Measurements from ENCODE around the gene RELN.
"Not testable (repeated sequence)": the region's sequence is repeated elsewhere in the genome, so short reads cannot be mapped to it uniquely, and the experiment has no call there.

RELN gene

DNA sequence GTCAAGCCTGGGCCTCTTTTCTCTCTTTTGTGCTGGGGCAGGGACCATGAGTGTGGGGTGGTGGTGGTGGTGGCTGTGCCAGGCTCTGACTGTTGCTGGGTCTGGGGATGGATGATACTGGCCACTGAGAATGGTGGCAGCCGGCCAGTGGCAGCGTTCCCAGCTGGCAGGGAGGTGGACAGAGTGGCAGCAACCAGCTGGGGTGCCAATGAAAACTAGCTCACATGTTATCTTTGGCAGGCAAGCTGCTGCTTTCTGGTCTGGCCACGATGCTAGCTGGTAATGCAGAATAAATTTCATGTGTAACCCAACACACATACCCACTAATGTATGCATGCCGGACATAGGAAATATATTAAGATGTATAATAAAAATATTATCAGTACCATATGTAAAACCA lies 448.4 kb downstream of the RELN start:
- no peak for FAIRE-seq

DNA sequence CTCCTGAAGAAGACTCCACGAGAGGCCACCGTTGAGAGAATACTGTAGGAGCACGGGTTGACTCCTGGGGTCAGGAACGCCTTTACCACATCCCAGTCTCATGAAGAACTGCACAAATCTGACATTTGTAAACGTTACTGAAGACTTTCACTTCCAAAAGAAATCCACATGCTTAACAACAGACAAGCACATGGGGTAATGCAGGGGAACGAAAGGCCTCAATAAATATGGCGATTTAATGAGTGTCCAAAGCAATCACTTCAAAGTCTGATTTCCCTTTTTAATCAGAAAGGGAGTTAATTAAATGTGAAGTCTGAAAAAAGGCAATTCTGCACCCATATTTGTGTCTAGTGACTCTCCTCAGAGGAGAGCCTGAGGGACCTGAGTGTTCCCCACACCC lies 449.1 kb downstream of the RELN start:
- FAIRE-seq: no peak

DNA sequence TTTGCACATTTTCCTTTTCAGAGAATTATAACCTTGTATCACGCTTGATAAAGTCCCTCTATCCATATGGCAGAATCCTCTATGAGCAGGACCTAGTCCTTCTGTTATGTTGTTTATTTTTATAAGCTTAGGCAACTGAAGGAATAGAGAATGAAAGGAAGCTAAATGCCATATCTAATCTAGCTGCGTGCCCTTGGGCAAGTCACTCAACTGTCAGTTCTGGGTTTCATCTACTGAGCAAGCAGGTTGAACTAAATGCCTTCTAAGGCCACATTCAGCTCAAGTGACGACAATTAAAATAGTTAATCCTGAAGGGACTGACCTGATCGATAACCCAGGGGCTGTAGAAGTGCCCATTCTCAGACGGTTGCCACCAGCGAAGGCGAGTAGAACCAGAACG lies 449.6 kb downstream of the RELN start:
- FAIRE-seq: no peak

DNA sequence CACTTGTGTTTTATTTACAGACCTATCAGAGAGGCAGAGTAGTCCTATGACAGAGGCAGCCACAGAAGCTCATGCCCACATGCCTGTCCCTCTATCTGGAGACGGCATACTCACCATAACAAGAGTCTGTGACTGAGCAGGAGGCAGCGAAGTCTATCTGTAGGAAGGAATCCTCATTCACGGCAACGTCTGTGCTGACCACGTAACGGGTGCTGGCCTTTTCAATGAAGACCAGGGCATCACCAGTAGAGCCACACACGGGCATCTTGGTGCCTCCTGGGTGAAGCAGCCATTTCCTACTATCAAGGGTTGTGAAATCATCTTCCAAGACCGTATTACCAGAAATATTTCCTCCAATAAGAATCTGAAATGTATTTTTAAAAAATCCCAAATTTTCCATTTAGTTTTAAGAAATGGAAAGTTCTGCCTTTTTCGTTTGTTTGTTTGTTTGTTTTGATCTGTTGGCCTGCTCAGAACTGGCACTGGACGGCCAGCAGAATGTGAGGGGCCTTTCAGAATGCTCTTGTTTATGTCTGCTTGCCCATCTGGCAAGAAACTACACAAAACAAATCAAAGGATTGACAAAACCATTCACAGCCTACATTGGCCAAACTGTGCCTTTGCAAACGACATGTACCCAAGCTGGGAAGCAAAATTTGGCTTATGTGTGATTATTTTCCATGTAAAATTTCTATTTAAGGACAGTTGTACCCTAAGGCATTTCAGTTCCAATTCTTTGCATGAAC lies 450.3 kb downstream of the RELN start:
- FAIRE-seq: no peak

DNA sequence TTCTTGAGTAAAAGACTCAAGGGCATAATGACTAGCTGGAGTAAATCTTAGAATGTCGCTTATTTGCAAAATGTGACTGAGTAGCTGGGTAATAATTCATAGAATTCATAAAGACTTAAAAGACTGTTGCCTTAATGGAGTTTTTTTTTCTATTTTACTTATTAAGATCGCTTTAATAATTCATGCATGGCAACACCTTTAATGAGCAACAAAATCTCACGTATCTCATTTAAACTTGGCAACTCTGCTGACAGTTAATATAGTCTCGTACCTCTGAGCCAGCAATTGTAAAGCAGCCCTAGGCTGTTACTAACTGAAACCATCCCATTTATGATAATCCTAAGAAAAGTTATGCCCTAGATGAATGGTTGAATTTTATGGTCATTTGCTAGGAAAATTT lies 455.7 kb downstream of the RELN start:
- no peak for FAIRE-seq

DNA sequence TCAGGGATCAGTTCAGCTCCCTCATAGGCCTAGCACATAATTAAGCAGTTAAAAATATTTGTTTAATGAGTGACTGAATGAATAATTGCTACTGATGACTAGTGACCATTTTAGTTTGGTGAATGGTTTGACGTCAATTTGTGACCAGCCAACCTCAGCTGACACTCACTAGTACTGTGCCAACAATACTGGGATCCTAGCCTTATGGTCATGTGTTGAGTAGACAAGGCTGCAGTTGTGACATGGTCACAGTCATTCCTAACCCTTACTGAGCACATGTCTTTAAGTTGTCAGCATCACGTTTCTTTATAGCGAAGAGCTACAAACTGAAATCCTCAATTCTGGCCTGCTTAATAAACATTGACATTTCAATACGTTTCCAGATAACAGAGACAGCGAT lies 456.5 kb downstream of the RELN start:
- no peak for FAIRE-seq

DNA sequence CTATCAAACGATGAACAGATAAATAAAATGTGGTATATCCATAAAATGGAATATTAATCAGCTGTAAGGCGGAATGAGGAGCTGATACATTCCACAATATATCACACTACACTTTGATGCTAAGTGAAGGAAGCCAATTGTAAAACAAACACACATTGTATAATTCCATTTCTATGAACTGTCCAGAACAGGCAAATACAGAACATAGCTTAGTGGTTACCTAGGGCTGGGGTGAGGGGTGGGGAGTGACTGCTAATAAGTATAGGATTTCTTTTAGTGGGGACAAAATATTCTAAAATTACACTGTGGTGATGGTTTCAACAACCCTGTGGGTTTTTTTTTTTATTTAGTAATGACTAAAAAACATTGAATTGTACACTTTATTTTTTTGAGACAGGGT lies 461.3 kb downstream of the RELN start:
- no peak for FAIRE-seq

DNA sequence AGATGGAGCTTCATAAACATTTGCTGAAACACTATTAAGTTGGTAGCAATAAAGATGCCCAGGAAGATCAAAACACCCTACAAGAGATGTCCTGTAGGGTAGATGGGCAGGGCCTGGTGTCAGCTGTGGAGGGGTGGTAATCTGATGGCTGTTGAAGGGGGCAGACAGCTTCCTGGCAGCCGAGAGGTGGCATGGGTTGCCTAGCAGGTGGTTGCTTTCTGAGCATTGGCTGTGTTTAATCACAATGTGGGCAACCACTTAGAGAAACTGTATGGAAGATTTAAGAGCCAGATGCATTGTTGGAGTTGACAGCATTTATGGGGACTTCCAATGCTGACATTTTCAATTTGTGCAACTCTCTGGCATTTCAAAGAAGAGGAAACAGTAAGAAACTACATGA lies 463.5 kb downstream of the RELN start:
- no peak for FAIRE-seq

DNA sequence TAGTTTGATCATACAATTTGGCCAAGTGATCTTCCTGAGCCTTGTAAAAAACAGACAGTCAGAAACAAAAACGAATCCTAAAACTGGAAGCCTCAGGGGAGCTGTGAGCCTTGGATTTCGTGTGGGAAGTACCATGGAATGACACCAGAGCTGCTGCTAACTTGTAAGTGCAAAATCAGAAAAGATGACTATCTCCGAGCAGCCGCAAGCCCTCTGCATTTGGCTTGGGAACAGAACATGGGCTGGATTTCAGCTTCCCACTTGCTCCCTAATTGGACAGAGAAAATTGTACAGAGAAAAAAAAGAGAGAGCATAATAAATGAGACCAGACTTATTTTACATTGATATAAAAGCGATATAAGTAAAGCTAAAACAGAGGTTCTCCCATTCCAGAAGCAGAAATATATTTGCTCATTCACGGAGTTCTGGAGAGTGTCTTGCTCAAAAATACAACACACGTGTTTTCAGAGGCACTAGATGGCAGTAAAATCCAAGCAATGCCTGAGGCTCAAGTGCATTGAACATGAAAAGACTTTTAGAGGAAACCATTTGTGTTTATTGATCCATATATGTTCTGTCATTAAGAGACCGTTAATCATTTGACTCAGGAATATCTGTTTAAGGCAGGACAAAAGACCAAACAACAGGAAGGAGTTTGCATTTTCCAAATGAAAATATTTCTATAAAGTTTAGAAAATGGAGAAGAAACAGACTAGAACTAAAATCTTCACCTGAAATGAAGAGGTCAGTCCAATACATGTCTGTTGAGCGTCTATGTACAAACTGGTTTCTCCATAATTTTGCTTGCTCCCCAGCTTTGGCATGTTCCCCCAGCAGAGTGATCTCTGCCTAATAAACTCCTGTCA lies 465.2 kb downstream of the RELN start:
- no peak for FAIRE-seq

DNA sequence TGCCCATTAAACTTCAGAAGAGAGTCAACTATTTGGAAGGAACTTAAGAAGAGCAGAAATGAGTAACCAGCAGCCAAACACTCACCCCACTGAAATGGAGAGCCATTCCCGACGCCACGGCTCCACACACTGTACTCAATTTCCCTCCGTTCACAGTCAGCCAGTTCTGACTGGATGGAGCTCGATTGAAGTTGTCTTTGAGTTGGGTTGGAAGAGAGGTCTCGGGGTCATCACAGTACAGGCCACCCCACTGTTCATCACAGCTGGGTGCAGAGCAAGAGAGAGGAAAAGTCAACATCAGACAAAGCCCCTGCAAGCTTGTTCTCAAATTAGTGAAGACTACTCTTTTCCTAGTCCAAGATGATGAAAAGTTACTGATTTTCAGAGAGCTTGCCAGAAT lies 467.5 kb downstream of the RELN start:
- no peak for FAIRE-seq

DNA sequence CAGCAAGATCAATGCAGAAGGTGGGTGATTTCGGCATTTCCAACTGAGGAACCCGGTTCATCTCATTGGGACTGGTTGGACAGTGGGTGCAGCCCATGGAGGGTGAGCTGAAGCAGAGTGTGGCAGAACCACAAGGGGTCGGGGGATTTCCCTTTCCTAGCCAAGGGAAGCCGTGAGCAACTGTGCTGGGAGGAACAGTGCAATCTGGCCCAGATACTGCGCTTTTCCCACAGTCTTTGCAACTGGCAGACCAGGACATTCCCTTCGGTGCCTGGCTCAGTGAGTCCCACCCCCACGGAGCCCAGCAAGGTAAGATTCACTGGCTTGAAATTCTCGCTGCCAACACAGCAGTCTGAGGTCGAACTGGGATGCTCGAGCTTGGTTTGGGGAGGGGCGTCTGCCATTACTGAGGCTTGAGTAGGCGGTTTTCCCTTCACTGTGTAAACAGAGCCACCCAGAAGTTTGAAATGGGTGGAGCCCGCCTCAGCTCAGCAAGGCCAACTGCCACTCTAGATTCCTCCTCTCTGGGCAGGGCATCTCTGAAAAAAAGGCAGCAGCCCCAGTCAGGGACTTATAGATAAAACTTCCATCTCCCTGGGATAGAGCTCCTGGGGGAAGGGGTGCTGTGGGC lies 484.8 kb downstream of the RELN start:
- FAIRE-seq: no peak

DNA sequence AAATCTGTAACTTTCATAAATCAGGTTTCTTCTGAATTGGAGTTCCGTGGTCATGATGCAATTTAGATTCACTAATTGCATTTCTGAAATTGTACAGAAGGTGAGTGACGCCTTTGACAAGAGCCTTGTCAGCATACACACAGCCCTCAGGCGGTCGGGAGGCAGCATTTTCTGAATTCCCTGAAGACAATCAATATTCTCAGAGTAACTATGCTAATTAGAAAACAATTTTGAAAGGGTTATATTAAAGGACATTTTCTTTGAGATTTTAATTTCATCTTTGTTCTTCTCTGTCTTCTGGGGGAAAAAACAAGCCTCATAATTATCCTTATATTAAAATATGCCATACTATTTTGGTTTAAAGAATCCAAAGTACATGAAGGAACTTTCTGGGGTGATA lies 488.3 kb downstream of the RELN start:
- no peak for FAIRE-seq

DNA sequence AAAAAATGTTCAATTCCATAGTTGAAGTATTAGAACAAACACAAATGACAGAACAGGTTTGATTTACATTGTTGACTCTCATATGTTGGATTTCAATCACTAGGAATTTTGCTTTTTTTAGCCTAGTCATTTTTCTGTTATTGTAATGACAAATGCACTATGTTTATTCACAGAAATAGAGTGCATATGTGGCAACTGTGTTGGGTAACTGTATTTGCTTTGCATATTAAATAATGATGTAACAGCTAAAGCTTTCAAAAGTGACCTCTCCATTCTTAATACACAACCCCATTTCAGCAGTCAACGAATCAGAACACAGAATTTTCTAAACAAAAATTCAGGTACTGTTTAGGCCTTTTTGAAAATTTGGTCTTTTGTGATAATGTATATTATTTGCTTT lies 489.5 kb downstream of the RELN start:
- FAIRE-seq: no peak

DNA sequence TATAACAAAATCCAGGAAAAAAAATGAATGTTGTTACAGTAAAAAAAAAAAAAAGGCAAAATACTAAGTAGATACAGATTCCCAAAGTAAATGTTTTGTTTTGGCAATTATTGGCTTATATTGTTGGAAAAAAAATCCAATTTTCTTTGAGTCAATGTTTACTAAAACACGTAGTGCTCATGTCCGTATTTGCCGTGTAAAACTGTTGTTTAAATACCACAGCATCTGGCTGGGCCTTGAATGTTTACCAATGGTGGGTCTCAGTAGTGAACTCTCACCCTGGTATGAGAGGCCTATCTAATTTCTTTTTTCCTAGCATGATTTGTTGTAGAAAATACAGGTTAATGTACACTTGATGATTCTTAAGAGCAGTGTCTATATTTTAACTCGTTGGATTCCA lies 502.0 kb downstream of the RELN start:
- no peak for FAIRE-seq

DNA sequence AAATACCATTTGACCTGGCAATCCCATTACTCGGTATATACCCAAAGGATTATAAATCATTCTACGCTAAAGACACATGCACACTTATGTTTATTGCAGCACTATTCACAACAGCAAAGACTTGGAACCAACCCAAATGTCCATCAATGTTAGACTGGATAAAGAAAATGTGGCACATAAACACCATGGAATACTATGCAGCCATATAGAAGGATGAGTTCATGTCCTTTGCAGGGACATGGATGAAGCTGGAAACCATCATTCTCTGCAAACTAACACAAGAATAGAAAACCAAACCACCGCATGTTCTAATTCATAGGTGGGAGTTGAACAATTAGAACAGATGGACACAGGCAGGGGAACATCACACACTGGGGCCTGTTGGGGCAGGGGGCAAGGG lies 502.6 kb downstream of the RELN start:
- FAIRE-seq: not testable (repeated sequence)

DNA sequence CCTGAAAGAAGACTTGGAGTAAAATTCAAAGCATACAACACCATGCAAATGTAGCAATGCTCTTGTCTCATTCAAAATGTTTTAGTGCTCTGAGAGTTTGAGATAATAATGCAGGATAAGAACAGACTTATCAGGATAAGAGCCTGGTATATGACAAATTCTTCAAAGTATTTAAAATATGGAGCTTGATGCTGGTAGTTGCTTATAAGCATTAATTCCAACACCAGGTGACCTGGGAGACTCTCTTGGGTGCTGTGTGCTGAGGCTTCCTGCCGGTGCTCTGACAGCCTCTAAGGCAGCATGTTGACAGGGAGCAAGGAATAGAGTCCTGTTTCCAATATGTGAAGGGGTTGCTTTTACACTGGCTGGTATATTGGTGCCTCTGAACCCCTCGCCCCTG lies 508.7 kb downstream of the RELN start:
- no peak for FAIRE-seq

DNA sequence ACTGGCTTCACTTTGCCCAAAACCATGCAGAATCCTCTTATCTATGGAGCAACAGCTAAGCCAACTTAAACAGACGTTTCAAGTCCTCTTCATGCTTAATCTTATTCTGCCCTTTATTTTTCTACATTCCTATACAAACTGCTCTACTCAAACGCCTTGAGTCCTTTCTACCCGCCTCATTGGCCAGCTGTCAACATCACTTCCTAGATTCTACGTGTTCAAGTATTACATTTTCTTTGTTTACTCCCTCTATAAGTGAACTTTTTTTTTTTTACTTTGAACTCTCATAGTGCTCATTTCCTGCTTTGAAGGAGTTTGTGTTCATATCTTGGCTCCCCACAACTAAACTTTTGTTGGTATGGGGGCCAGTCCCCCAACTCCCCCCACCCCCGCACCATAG lies 514.5 kb downstream of the RELN start:
- FAIRE-seq: no peak

DNA sequence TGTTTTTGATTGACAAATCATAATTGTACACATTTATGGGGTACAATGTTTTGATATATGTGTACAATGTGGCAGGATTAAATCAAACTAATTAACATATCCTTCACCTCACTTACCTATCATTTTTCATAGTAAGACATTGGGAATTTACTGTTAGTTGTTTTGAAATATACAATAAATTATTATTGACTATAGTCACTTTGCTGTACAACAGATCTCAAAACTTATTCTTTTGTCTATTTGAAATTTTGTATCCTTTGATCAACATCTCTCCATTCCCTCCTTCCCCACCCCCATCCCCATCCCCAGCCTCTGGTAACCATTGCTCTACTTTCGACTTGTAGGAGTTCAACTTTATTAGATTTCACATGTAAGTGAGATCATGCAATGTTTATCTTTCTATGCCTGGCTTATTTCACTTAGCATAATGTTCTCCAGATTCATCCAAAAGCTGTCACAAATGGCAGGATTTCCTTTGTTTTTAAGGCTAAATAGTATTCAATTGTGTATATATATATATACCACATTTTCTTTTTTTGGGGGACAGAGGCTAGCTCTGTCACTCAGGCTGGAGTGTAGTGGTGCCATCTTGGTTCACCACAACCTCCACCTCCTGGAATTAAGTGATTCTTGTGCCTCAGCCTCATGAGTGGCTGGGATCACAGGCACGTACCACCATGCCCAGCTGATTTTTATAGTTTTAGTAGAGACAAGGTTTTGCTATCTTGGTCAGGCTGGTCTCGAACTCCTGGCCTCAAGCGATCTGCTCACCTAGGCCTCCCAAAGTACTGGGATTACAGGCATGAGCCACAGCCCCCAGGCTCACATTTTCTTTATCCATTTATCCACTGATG lies 520.1 kb downstream of the RELN start:
- FAIRE-seq: no peak

DNA sequence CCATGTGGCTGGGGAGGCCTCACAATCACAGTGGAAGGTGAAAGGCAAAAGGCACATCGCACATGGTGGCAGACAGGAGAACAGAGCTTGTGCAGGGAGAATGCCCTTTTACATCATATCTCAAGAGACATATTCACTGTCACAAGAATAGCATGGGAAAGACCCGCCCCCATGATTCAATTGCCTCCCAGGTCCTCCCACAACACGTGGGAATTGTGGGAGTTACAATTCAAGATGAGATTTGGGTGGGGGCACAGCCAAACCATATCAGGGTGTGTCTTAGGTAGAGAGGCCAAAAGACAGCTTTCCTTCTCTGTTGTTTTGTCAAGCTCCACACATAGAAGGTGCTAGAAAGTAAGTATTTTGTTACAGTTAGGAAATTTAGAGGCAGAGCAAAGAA lies 522.6 kb downstream of the RELN start:
- FAIRE-seq: no peak

DNA sequence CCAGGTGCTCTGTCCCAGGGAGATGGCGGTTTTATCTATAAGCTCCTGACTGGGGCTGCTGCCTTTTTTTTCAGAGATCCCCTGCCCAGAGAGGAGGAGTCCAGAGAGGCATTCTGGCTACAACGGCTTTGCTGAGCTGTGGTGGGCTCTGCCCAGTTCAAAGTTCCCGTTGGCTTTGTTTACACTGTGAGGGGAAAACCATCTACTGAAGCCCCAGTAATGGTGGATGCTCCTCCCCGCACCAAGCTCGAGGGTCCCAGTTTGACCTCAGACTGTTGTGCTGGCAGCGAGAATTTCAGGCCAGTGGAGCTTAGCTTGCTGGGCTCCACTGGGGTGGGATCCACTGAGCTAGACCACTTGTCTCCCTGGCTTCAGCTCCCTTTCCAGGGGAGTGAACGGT lies 527.1 kb downstream of the RELN start:
- no peak for FAIRE-seq

DNA sequence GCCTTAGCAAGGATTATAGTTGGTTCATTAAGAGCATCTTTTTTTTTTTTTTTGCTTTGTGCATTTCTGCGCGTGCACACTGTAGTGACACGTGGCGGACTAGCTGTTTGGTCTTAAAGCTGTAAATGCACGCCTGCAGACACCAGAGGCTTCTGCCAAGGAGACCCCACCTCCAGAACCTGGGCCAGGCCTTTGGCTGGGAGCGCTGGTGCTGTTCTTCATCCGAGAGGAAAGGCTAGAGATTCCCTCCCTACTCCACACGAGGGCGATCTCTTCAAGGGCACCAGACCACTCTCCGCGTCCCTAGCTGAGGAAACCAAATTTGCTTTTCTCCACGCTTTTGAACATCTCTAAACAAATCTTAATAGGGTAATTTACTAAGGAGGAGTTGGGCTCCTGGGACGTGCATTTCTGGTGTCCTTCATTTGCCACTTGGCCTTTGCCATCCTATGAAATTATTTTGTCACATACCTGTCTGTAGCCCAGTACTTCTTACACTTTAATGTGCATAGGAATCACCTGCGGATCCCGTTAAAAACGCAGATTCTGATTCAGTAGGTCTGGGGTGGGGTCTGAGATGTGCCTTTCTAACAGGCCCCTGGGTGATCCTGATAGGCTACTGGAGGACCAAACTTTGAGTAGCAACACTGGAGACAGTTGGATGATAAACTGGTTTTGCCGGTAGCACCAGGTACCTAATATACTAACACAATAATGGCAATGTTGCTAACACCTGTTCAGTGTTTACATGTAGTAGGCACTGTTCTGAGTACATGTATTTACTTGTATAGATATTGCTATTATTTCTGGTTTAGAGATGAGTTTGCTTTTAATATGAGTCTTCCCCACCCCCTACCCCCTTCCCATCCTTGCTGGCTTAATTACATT lies 542.1 kb downstream of the RELN start:
- FAIRE-seq: no peak

DNA sequence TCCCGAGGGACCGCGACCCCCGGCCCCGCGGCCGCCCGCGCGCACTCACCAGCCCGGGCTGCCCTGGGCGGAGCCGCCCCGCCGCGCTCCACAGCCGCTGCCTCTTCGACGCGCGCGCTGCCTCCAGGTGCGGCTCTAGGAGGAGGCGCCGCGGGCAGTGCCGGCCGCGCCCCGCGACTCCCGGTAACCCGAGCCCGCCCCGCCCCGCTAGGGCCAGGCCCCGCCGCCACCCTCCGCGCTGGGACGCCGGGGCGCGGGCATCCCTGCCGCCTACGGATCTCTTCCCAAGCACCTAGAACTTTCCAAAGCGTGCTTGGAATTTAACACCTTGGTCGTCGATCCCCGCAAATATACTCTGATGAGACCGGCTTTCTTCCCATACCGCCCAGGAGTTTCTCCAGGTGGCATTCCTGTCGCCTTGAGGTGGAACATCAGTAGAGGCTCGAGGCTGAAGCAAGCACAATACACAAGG lies 543.4 kb downstream of the RELN start, which contains the start of gene SLC26A5:
SLC26A5 (minus strand) TSS at position 159 of the 472 bp plus-strand sequence. CDS start 24,693 bp downstream, outside the sequence.
- no peak for FAIRE-seq
